AG04449 (cell line): ENCODE measurements around the gene TPST2.

ENCODE experiments used
- CTCF ChIA-PET: fragments of 350-600 bp; formaldehyde crosslinking; extraction: SDS; loops from one replicate; lab custom pipeline; 2021; ENCODE audit warnings: antibody characterized with exemption; lab: Yijun Ruan, JAX
- POLR2A ChIA-PET: fragments of 400-600, 350-600 bp; formaldehyde crosslinking; extraction: SDS; loops from one replicate; lab custom pipeline; 2020; ENCODE audit warnings: antibody characterized with exemption, inconsistent platforms; lab: Yijun Ruan, JAX
- DNase-seq: peaks from one replicate; pipeline ENCODE4 v3.0.0-alpha.2; 2010; ENCODE audit warnings: low read depth, low spot score
- H3K4me3 ChIP-seq: 2 replicates; pipeline ENCODE4 v1.5.1; 2011; ENCODE audit warnings: low read depth, mild to moderate bottlenecking, control low read depth, low read length
- CTCF ChIP-seq: IDR thresholded peaks from one replicate; pipeline ENCODE4 v1.5.1; 2011; ENCODE audit warnings: mild to moderate bottlenecking, moderate library complexity, low read length, control low read depth, inconsistent platforms; ENCODE audit not compliant: insufficient read depth; ENCODE audit errors: missing control alignments

TPST2 gene

GRCh38 chr22:26565889-26566288 lies 24.0 kb downstream of the TPST2 start:
- ChIA-PET POLR2A (no interaction called here), CTCF (no interaction called here)
- no peak overlapping the region for H3K4me3 ChIP-seq
- DNase-seq, result no peak
- TF ChIP-seq CTCF, result no peak

GRCh38 chr22:26565181-26565580 lies 24.8 kb downstream of the TPST2 start:
- no peak for TF ChIP-seq CTCF
- ChIA-PET POLR2A (no interaction called here), CTCF (interaction anchor here (1.0 kb wide), 1 partner anchor 12 kb away, joined by 3 read pairs; no protein-coding TSS in a partner anchor)
- DNase-seq, result no peak
- H3K4me3 ChIP-seq, result no peak overlapping the region

GRCh38 chr22:26564672-26565071 lies 25.3 kb downstream of the TPST2 start:
- CTCF ChIA-PET, result interaction anchor here (1.0 kb wide), 1 partner anchor 13 kb away, joined by 3 read pairs; no protein-coding TSS in a partner anchor
- TF ChIP-seq CTCF, result no peak
- no peak overlapping the region for H3K4me3 ChIP-seq
- DNase-seq, result no peak
- POLR2A ChIA-PET, result no interaction called here

DNA sequence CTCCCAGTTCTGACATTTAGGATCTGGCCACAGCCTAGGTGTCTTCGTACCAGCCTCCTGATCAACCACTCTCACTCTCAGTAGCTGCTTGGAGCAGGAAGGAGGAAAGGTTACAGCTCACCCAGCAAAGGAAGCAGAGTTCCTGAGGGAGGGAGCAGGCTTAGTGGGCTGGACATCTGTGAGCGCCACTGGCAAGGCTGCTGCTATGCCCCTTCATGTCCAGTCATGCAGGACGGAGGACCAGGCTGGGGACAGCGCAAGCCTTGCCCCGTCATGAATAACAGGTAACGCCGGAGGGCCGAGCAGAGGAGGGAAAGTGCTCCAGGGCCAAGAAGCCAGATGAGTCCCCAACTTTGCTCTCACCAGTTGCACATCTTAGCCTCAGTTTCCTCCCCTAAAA lies 25.8 kb downstream of the TPST2 start:
- TF ChIP-seq CTCF, result no peak
- CTCF ChIA-PET, result no interaction called here
- POLR2A ChIA-PET, result no interaction called here
- DNase-seq, result no peak
- H3K4me3 ChIP-seq, result no peak overlapping the region

GRCh38 chr22:26563022-26563421 lies 26.9 kb downstream of the TPST2 start:
- CTCF ChIA-PET, result interaction anchor here (0.7 kb wide), 1 partner anchor 8 kb away, joined by 3 read pairs; no protein-coding TSS in a partner anchor
- no peak for TF ChIP-seq CTCF
- no peak for DNase-seq
- H3K4me3 ChIP-seq, result no peak overlapping the region
- POLR2A ChIA-PET, result no interaction called here

DNA sequence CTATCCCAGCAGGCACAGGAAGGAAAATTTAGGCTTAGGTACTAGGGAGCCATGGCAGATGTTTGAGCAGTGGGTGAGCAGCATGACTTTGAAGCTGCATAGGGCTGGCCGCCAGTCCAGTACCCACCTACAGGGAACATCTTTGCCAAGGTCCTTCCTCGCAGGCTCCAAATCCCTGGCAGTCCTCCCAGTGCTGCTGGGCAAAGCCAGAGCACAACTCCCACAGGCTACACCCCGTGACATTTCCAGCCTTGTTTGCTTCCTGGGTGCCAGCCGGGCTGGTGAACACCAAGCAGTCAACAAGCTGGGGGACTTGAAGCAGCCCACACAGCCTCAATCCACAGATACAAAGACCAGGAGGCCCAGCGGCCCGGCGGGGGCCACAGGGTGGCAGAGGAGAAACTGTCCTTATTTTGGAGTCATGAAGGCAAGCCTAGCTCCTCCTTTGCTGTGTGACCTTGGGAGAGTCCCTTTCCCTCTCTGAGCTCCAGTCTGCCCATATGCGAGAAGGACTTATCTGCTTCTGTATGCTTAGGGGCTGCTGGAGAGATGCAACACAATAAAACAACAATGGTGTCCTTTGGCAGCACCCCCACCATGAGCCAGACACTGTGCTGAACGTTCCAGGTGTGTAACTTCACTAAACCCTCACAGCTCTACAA lies 28.0 kb downstream of the TPST2 start:
- DNase-seq, result no peak
- ChIA-PET POLR2A (no interaction called here), CTCF (no interaction called here)
- TF ChIP-seq CTCF, result no peak
- no peak overlapping the region for H3K4me3 ChIP-seq
